GM18873 (cell line): ENCODE measurements around the gene UBXN7.
A peak's percentile ranks its signal among the peaks of the same experiment; 100 is the strongest.
"Not testable (repeated sequence)": the region's sequence is repeated elsewhere in the genome, so short reads cannot be mapped to it uniquely, and the experiment has no call there.

Experiments
- ATAC-seq: cut with Tn5 transposase; IDR thresholded peaks from one replicate; pipeline ENCODE4 v1.9.1; 2021; ENCODE audit warnings: mild to moderate bottlenecking, moderate library complexity, moderate number of reproducible peaks; ENCODE audit not compliant: unreplicated experiment, low FRiP score

Gene UBXN7, protein sequence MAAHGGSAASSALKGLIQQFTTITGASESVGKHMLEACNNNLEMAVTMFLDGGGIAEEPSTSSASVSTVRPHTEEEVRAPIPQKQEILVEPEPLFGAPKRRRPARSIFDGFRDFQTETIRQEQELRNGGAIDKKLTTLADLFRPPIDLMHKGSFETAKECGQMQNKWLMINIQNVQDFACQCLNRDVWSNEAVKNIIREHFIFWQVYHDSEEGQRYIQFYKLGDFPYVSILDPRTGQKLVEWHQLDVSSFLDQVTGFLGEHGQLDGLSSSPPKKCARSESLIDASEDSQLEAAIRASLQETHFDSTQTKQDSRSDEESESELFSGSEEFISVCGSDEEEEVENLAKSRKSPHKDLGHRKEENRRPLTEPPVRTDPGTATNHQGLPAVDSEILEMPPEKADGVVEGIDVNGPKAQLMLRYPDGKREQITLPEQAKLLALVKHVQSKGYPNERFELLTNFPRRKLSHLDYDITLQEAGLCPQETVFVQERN

DNA sequence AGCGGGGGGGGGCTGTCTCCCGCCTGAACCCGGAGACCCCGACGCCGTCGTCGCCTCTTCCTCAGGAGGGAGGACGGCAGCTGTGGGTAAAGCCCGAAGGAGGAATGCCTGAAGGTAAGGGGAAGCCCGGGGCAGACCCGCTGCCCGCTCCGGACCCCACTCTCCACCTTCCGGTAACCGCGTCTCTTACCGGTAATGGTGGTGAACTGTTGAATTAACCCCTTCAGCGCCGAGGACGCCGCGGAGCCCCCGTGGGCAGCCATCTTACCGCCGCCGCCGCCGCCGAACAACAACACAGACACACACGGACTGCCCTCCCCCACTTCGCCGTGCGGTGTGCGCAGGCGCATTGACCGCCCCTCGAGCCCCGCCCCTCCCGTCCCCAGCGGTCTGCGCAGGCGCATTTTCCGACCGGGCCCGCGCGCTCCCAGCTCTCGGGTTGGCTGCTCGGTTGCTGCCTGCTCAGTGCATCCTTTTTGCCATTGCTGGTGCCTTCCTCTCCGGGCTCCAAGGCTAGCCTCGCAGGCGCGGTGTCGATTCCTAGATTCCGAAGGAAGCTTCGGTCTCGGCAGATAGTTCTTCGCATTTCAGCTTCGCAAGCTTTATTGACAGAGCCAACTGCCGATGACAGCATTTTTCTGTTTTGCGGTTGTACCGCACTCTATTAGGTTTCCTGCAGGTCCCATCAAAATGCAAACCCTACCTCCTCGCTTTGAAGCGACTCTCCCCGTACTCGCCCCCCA lies at the start of gene UBXN7:
TSS of gene UBXN7 (minus strand) at position 291 of the 743 bp plus-strand sequence. CDS start at position 263, 28 bp downstream.
- ATAC-seq: peak; percentile 84

DNA sequence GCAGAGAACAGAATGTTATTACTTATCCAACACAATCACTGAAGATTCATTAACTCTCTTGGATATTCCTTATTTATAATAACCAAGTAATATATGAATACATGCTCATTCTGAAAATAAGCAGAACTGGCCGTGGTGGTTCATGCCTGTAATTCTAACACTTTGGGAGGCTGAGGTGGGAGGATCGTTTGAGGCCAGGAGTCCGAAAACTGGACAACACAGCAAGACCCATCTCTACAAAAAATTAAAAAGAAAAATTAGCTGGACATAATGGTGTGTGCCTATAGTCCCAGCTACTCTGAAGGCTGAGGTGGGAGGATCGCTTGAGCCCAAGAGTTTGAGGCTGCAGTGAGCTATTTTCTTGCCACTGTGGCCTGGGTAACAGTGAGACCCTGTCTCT lies 45.5 kb upstream of the UBXN7 start:
- ATAC-seq: no peak

DNA sequence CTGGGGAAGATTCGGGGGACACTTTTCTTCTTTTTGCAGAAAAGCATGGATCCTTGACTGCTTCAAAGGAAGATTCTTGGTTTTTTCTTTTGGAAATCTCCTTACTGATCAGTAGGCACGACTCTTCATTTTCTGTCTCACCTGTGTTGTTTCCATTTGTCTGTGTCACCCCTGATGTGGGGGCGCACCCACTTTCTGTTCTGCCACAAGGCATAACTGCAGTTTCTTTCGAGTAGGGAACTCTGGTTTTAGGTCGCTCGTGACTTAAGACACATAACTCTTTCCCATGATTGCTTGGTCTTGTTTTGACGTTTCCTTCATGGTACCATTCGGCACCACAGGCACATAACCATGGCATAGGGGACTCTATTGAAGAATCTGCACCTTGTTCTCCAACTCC lies 40.1 kb upstream of the UBXN7 start:
- ATAC-seq: no peak

DNA sequence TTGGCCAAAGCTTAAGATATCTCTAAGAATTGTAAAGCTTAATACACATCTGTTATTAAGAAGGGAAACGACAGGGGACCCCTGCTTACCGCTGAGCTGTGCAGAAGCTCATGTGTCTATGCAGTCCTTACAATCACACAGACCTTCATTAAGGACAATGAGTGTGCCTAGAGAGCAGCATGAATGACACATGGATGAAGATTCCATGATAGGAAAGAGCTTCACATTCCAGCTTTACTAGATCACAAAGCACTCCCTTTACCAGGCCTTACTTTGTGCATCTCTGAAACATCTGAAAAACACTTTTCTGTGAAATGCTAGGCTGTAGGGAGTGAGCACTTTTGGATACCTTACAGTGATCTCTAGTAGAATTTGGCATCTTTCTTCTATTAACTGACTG lies 39.3 kb upstream of the UBXN7 start:
- no peak for ATAC-seq

DNA sequence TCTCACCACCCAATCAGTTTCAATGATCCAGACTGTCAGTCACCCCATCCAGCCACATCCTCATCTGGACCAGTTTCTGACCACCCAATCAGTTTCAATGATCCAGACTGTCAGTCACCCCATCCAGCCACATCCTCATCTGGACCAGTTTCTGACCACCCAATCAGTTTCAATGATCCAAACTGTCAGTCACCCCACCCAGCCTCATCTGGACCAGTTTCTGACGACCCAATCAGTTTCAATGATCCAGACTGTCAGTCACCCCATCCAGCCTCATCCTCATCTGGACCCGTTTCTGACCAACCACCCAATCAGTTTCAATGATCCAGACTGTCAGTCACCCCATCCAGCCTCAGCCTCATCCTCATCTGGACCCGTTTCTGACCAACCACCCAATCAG lies 38.0 kb upstream of the UBXN7 start:
- ATAC-seq: not testable (repeated sequence)

DNA sequence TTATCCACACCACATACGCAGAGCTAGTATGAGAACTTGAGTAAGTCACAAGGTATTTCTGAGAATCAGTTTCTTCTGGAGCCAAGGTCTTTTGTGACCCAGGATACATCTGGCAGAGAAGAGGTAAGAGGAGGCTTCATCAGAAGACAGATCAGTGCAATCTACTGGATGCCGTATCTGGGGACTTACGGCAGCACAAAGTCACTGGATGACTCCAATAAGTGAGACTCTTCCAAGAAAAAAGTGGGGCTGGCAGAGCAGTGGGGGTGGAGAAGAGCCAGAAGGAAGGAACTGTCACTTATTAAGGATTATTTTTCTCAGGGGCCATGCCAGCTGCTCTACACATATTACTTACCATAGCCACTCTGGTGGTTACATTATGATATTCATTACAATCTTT lies 31.6 kb upstream of the UBXN7 start:
- ATAC-seq: no peak

DNA sequence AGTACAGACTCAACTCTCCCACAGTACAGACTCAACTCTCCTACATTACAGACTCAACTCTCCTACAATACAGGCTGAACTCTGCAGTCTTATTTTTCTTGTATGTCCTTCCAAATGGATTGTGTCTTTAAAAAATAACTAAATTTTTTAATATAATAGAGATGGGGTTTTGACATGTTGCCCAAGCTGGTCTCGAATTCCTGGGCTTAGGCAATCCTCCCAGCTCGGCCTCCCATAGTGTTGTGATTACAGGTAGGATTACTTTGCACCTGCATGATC lies 31.2 kb upstream of the UBXN7 start:
- no peak for ATAC-seq

DNA sequence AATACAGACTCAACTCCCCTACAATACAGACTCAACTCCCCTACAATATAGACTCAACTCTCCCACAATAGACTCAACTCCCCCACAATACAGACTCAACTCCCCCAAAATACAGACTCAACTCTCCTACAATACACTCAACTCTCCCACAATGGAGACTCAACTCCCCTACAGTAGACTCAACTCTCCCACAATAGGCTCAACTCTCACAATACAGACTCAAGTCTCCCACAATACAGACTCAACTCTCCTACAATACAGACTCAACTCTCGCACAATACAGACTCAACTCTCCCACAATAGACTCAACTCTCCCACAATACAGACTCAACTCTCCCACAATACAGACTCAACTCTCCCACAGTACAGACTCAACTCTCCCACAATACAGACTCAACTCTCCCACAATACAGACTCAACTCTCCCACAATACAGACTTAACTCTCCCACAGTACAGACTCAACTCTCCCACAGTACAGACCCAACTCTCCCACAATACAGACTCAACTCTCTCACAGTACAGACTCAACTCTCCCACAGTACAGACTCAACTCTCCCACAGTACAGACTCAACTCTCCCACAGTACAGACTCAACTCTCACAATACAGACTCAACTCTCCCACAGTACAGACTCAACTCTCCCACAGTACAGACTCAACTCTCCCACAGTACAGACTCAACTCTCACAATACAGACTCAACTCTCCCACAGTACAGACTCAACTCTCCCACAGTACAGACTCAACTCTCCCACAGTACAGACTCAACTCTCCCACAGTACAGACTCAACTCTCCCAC lies 30.7 kb upstream of the UBXN7 start:
- not testable (repeated sequence) for ATAC-seq

DNA sequence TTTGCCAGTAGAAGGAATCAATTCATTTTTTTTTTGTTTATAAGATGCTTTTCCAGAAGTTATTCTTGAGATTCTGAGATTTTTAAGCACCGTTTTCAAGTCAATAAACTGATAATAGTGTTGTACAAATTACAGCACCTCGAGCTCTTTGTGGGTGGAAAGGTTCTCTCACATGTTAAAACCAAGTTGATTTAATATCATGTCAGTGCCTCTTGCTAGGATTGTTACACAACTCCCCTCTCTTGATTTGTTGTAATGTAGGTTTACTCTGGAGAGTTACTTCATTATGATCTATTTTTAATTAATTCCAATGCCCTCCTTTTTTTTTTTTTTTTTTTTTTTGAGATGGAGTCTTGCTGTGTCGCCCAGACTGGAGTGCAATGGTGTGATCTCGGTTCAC lies 25.8 kb upstream of the UBXN7 start:
- no peak for ATAC-seq

DNA sequence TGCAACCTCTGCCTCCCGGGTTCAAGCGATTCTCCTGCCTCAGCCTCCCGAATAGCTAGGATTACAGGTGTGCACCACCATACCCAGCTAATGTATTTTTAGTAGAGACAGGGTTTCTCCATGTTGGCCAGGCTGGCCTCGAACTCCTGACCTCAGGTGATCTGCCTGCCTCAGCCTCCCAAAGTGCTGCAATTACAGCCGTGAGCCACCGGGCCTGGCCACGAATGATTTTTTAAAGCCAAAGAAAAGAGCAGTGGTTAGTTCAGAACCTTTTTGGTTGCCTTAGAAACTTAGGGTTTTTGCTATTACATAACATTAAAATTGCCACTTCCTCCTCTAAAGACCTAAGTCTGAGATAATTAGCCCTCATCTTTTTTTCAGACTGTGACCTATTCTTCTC lies 25.2 kb upstream of the UBXN7 start:
- not testable (repeated sequence) for ATAC-seq

DNA sequence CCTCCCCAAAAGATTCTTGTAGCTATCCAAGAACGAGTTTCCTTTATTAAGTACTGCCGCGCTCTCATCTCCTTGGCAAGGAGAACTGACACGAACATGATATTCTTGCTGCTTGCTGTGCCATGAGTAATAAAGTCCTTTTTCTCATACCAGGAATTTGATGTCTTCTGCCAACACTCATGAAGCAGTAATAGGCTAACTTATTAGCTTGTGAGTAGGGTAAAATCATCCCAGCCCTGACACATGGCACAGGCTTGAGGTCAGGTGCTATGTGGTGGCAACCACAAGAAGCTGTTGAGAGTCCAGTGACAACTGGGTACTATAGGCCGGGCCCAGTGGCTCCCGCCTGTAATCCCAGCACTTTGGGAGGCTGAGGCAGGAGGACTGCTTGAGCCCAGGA lies 22.7 kb upstream of the UBXN7 start:
- no peak for ATAC-seq

DNA sequence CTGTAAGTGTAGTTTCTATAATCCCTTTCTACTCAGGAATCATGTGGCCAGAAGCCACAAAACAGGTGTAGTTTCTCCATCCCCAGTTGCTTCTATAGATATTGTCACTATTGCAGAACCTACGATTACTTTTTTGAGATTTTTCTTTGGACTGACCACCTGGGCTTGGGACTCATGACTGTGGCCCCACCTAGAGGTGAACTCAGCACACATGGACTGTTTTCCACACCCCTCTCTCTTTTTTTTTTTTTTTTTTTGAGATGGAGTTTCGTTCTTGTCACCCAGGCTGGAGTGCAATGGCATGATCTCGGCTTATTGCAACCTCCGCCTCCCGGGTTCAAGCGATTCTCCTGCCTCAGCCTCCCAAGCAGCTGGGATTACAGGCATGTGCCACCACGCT lies 13.2 kb upstream of the UBXN7 start:
- ATAC-seq: not testable (repeated sequence)

DNA sequence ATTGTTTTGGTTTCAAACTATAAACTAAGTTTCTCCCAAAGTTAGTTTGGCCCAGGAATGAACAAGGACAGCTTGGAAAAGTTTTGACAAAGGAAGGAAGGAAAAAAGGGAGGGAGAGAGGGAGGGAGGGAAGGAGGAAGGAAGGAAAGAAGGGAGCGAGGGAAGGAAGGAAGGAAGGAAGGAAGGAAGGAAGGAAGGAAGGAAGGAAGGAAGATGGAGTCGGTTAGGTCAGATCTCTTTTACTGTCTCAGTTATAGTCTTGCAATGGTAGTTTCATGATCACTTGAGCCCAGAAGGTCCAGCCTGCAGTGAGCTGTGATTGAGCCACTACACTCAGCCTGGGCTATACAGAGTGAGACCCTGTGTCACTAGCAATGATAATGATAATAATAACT lies 12.3 kb upstream of the UBXN7 start:
- no peak for ATAC-seq

DNA sequence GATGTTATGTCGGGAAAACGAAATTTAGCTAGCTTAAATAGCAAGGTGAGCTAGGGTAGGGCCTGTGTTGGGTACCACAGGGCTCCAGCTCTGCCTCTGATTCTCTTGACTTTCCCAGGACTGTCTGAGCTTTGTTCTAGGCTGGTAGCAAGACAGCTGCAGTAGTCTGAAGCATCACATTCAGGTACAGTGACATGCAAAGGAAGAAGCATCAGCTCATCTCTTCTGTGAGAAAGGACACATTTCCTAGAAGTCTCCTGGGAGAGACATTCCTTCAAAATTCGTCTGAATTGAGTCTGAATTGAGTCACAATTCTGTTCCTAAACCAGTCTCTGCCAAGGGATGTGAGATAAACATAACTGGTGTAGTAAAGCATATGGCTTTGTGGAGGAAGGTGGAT lies 8.5 kb upstream of the UBXN7 start:
- ATAC-seq: no peak

DNA sequence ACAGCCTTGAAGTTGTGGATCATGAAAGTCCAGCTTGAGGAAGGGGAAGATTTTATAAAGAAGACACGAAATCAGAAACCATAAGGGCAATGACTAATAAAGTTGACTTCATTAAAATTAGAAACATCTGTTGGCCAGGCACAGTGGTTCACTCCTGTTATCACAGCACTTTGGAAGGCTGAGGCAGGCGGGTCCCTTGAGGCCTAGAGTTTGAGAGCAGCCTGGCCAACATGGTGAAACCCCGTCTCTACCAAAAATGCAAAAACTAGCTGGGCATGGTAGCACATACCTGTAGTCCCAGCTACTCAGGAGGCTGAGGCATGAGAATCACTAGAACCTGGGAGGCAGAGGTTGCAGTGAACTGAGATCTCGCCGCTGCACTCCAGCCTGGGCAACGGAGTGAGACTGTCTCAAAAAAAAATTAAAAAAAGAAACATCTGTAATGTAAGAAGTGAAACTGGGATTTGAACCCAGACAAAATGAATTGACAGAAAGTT lies 7.9 kb upstream of the UBXN7 start:
- ATAC-seq: no peak

DNA sequence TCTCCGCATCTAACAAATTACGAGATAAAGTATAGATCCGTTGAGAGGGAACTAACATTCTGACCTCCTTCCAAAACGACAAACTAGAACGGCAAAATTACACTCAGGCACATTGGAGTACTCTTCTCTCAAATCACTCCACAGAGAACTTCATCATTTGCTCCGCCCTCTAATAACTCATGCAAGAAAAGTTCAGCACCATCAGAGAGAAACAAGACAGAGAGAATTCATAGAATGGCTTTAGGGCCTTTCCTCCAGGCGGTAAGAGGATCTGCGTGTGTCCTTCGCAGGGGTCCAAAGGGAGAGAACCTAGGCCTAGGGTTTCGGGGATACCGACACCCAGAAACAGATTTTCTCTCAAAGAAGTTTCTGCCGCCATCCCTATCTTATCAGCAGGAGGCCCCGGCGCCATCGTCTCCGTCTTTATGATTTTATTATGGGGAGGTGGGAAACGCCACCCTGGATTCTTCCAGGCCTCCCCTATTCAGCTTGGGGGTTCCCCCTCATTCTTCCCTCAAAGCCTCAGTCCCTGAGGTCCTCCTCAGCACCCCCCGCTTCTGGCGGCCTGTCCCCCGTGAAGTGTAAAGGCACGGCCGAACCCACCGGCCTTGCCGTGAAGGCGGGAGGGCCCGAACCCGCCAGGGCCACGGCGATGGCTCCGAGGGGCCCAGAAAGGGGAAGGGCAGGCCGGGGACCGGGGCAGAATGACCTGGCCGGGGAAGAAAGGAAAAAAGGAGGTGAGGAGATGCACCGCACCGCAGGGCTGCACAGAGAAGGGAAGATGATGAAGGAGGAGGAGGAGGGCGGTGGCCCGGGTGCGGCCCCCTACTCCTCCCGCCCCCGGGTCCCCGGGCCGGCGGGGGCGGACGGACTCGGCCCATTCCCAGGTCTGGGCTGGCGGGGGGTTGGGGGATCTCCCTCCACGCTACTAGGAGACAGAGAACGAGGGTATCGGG lies 768 bp downstream of the UBXN7 start:
- no peak for ATAC-seq

DNA sequence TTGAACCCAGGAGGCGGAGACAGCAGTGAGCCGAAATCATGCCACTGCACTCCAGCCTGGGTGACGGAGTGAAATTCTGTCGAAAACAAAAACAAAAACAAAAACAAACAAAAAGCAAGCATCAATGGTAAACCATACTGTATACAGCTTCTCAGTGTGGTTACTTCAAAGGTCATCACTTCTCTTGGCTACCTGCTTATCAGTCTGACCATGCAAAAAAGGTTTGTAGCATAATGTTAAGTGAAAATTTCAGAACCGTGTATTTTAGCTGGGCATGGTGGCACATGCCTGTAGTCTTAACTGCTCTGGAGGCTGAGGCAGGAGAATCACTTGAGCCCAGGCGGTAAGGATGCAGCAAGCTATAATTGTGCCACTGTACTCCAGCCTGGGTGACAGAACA lies 4.2 kb downstream of the UBXN7 start:
- ATAC-seq: no peak

DNA sequence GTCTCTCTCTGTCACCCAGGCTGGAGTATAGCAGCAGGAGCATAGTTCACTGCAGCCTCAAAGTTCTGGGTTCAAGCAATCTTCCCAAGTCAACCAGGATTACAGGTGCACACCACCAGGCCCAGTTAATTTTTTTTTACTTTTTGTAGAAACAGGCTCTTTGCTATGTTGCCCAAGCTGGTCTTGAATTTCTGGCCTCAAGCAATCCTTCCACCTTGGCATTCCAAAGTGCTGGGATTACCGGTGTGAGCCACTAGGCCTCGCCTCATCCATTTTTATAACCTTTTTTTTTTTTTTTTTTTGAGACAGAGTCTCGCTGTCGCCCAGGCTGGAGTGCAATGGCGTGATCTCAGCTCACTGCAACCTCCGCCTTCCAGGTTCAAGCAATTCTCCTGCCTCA lies 7.8 kb downstream of the UBXN7 start:
- ATAC-seq: not testable (repeated sequence)

DNA sequence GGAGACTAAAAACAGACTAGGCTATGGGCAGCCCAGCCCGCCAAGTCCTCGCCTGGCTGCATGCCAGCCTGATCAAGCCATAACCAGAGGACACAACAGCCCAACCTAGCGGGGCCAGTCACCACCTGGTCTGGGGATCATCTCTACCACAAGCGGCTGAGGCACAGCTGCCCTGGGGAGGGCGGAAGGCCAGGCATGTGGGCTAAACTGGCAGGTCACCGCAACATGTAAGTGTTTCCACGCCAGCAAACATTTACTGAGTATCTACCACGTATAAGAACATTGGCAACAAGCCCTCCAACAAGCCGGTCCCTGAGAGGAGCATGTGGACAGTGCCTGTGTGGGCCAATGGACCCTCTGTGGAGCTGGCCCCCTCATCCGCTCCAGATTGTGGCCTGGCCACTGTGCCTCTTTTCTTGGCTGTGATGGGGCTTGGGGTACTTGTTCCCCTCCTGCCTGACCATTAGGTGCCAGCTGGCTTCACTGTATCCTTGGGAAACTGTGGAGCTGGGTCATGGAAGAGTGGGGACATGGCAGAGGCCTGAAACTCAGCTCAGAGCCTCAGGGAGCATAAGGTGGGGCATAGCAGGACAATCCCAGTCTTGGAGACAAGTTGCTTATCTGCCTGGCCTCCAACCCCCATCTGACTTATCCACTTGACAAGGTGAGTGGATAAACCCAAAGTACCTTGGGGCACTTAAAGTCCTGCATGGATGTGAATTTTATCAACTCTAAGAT lies 9.0 kb downstream of the UBXN7 start:
- ATAC-seq: no peak
